OCI-LY3 (cell line): Measurements from ENCODE around the gene P4HA2.

ENCODE experiments used
- H2AFZ ChIP-seq: fragments of 200-600, 300-600 bp; shearing (Covaris generic); 2 replicates; pipeline ENCODE4 v1.6.0; 2014; ENCODE audit warnings: antibody characterized with exemption, low read depth, low read length
- H3K27ac ChIP-seq: fragments of 200-600, 300-600 bp; sonication (generic); 2 replicates; pipeline ENCODE4 v1.5.1; 2014; ENCODE audit warnings: mild to moderate bottlenecking, low read length, moderate library complexity, mixed read lengths
- H3K27me3 ChIP-seq: fragments of 200-600, 300-600 bp; sonication (generic); 2 replicates; pipeline ENCODE4 v1.6.1; 2014; ENCODE audit warnings: low read depth, low read length, mixed read lengths
- H3K36me3 ChIP-seq: fragments of 200-600, 300-600 bp; sonication (generic); replicated peaks from 2 replicates; pipeline ENCODE3; 2014; ENCODE audit warnings: low read depth, low read length, mixed read lengths
- H3K4me1 ChIP-seq: fragments of 300-600, 200-600 bp; sonication (generic); 2 replicates; pipeline ENCODE4 v1.6.1; 2014; ENCODE audit warnings: low read length, mixed read lengths
- H3K4me2 ChIP-seq: fragments of 200-600, 300-600 bp; sonication (generic); 2 replicates; pipeline ENCODE4 v1.6.1; 2014; ENCODE audit warnings: low read length, mixed read lengths
- H3K4me3 ChIP-seq: fragments of 300-600, 200-600 bp; sonication (generic); 2 replicates; pipeline ENCODE4 v1.5.1; 2014; ENCODE audit warnings: antibody characterized with exemption, mild to moderate bottlenecking, low read length, moderate library complexity
- H3K79me2 ChIP-seq: fragments of 300-600, 200-600 bp; shearing (Covaris generic); 2 replicates; pipeline ENCODE4 v1.6.1; 2014; ENCODE audit warnings: mild to moderate bottlenecking, low read length, mixed read lengths
- H3K9ac ChIP-seq: fragments of 300-600, 200-600 bp; shearing (Covaris generic); 2 replicates; pipeline ENCODE4 v1.6.0; 2014; ENCODE audit warnings: mild to moderate bottlenecking, low read length, moderate library complexity
- H3K9me3 ChIP-seq: fragments of 200-600, 300-600 bp; shearing (Covaris generic); 2 replicates; pipeline ENCODE4 v1.6.1; 2014; ENCODE audit warnings: low read length, mixed read lengths; ENCODE audit not compliant: insufficient read depth
- H4K20me1 ChIP-seq: fragments of 200-600, 300-600 bp; sonication (generic); 2 replicates; pipeline ENCODE4 v1.6.1; 2016; ENCODE audit warnings: low read length, mixed read lengths; ENCODE audit not compliant: insufficient read depth
- CTCF ChIP-seq: fragments of 200-600, 300-600 bp; sonication (generic); IDR thresholded peaks from 2 replicates; pipeline ENCODE4 v1.5.1; 2014; ENCODE audit warnings: antibody characterized with exemption, low read length, low read depth
- EZH2phosphoT487 ChIP-seq: fragments of 200-600 bp; shearing (Covaris generic); IDR thresholded peaks from 2 replicates; pipeline ENCODE4 v1.6.1; 2018; ENCODE audit warnings: antibody characterized with exemption, mixed run types, low read depth

P4HA2 gene

GRCh38 chr5:132195727-132196126 is 31.9 kb downstream of the P4HA2 start:
- H3K27ac ChIP-seq, result no peak overlapping the region

GRCh38 chr5:132193165-132193694 is 34.4 kb downstream of the P4HA2 start:
- no peaks in the 10 kb centered on the region for H3K27me3 ChIP-seq
- TF ChIP-seq CTCF (no peak), EZH2phosphoT487 (no peak)
- no peak overlapping the region for H3K27ac ChIP-seq
- H3K9ac ChIP-seq, result no peak overlapping the region
- H4K20me1 ChIP-seq, result no peaks in the 10 kb centered on the region
- no peaks in the 10 kb centered on the region for H3K4me1 ChIP-seq
- H3K79me2 ChIP-seq, result no peaks in the 10 kb centered on the region
- no peak overlapping the region for H3K4me2 ChIP-seq
- H2AFZ ChIP-seq, result no peak overlapping the region
- H3K9me3 ChIP-seq, result no peaks in the 10 kb centered on the region
- H3K36me3 ChIP-seq, result no peaks in the 10 kb centered on the region
- no peak overlapping the region for H3K4me3 ChIP-seq

More at GRCh38 chr5:132195727-132196126, 31.9 kb downstream of the P4HA2 start:
- Histone ChIP-seq H3K4me3 (no peak overlapping the region), H2AFZ (no peak overlapping the region), H3K27me3 (0 out of 2 replicates have a peak, but pooled peaks cover 2% of the 10 kb centered on the region), H3K4me1 (no peaks in the 10 kb centered on the region), H4K20me1 (no peaks in the 10 kb centered on the region), H3K4me2 (no peak overlapping the region), H3K36me3 (no peaks in the 10 kb centered on the region), H3K9ac (no peak overlapping the region), H3K9me3 (no peaks in the 10 kb centered on the region), H3K79me2 (no peaks in the 10 kb centered on the region)
- TF ChIP-seq EZH2phosphoT487 (no peak), CTCF (no peak)

- Histone ChIP-seq H2AFZ (no peak overlapping the region), H3K4me1 (no peaks in the 10 kb centered on the region), H3K27ac (no peak overlapping the region), H3K27me3 (peaks cover 4% of the 10 kb centered on the region; the same call in 1 of the 2 replicates), H3K79me2 (no peaks in the 10 kb centered on the region), H3K9me3 (no peaks in the 10 kb centered on the region), H3K4me2 (no peak overlapping the region), H3K9ac (no peak overlapping the region), H3K36me3 (no peaks in the 10 kb centered on the region), H4K20me1 (no peaks in the 10 kb centered on the region), H3K4me3 (no peak overlapping the region)
- TF ChIP-seq CTCF (peak; percentile 44), EZH2phosphoT487 (no peak)
These were observed 37.4 kb downstream of the P4HA2 start for GRCh38 chr5:132190161-132190817.

GRCh38 chr5:132184588-132184987 is 43.1 kb downstream of the P4HA2 start:
- no peaks in the 10 kb centered on the region for H3K79me2 ChIP-seq
- no peaks in the 10 kb centered on the region for H3K9me3 ChIP-seq
- H2AFZ ChIP-seq, result no peak overlapping the region
- no peak overlapping the region for H3K4me3 ChIP-seq
- TF ChIP-seq EZH2phosphoT487 (no peak), CTCF (no peak)
- no peaks in the 10 kb centered on the region for H4K20me1 ChIP-seq
- H3K4me2 ChIP-seq, result no peak overlapping the region
- H3K27me3 ChIP-seq, result peaks cover 4% of the 10 kb centered on the region; the same call in 1 of the 2 replicates
- H3K27ac ChIP-seq, result no peak overlapping the region
- H3K36me3 ChIP-seq, result no peaks in the 10 kb centered on the region
- H3K9ac ChIP-seq, result no peak overlapping the region
- H3K4me1 ChIP-seq, result peaks cover 5% of the 10 kb centered on the region; the same call in 1 of the 2 replicates
